NCI-H128 (cell line): Measurements from ENCODE around the gene PUS7.
"Not testable (repeated sequence)": the region's sequence is repeated elsewhere in the genome, so short reads cannot be mapped to it uniquely, and the experiment has no call there.

Source experiments
- DNase-seq: peaks from one replicate; lab custom pipeline; 2025; ENCODE audit not compliant: unreplicated experiment; lab: John Stamatoyannopoulos, UW

PUS7 gene

GRCh38 chr7:105450177-105450861 is 71.8 kb downstream of the PUS7 start:
- no peak for DNase-seq

- DNase-seq = no peak
Observed at GRCh38 chr7:105448181-105448580, 73.9 kb downstream of the PUS7 start.

GRCh38 chr7:105444342-105444987 is 77.6 kb downstream of the PUS7 start:
- DNase-seq = no peak

GRCh38 chr7:105442214-105442613 is 79.9 kb downstream of the PUS7 start:
- not testable (repeated sequence) for DNase-seq

GRCh38 chr7:105439174-105439893 is 82.7 kb downstream of the PUS7 start:
- DNase-seq = no peak

GRCh38 chr7:105438847-105439173 is 83.3 kb downstream of the PUS7 start:
- DNase-seq = no peak

- DNase-seq = no peak
Observed at GRCh38 chr7:105438254-105438653, 83.8 kb downstream of the PUS7 start.

- DNase-seq = not testable (repeated sequence)
Observed at GRCh38 chr7:105437356-105437755, 84.7 kb downstream of the PUS7 start.

GRCh38 chr7:105429746-105430612 is 92.1 kb downstream of the PUS7 start:
- peak; percentile 29 for DNase-seq

- DNase-seq = no peak
Observed at GRCh38 chr7:105426606-105427146, 95.4 kb downstream of the PUS7 start.

GRCh38 chr7:105423987-105424386 is 98.1 kb downstream of the PUS7 start:
- DNase-seq = no peak

- DNase-seq = no peak
Observed at GRCh38 chr7:105413887-105414437, 108.1 kb downstream of the PUS7 start.

GRCh38 chr7:105410774-105411173 is 111.3 kb downstream of the PUS7 start:
- DNase-seq = not testable (repeated sequence)

- DNase-seq = not testable (repeated sequence)
Observed at GRCh38 chr7:105409775-105410174, 112.3 kb downstream of the PUS7 start.

- no peak for DNase-seq
Observed at GRCh38 chr7:105408791-105409410, 113.2 kb downstream of the PUS7 start.
